Measurements from ENCODE around the gene APOBR.

The APOBR gene

DNA sequence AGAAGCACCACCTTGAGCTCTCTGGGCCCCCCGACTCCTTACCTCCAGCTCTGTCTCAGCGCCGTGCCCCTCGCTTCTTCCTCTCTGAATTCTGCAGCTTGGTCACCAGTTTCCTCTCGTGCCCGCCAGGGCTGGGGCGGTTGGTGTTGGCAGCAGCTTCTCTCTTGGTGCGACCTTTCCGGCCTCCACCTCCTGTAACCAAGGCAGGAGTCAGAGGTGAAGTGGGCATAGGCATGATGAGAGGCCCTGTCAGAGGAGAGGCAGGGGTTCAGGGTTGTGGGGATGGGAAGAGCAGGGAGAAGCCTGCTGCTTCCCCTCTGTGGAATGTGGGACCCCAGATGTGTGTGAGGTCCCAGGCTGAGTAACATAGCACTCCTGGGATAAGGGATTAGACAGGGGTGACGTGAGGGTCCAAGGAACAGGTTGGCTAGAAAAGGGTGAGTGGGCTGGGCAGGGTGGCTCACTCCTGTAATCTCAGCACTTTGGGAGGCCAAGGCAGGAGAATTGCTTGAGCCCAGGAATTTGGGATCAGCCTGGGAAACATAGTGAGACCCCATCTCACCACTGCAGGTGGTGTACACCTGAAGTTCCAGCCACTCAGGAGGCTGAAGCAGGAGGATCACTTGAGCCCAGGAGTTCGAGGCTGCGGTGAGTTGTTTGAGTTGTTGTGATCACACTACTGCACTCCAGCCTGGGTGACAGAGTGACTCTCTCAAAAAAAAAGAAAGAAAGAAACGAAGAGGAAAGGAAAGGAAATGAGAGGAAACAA is 43.7 kb downstream of the APOBR start:
- H3K27ac ChIP-seq (ENCODE audit: low read length) = no peak overlapping the region
- H3K4me3 ChIP-seq (ENCODE audit: low read length) = no peak overlapping the region

DNA sequence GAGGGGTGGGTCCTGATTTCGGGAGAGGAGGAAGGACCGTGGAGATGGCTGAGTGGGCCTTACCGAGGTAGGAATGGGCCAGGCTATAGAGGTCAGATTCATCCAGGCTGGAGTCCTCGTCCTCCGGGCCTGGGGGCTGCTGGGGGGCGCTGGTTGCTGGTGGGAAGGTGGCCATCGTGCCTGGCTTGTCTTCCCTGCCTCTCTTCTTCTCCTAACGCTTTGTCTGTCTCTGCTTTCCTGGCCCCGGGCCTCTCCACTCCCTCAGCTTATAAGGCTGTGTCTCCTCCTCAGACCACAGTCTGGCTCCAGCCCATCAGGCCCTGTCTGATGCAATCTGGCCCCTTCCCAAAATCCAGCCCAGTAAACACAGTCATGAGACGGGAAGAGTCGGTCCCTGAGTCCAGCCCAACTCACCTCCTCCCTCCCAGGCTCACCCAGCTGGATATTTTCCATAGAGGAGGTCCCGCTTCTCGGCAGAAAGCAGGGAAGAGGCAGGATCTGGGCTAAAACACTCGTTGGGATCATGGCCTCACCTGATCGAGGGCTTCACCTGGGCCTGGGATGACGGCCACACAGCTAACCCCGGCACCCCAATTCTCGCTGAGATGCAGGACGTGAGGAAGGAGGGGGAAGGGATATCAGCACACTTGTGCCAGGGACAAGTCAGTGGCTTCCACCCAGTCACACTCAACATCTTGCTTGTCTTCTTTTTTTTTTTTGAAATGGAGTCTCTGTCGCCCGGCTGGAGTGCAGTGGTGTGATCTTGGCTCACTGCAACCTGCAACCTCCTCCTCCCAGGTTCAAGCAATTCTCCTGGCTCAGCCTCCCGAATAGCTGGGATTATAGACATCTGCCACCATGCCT is 44.5 kb downstream of the APOBR start, which contains the start of gene NUPR1:
NUPR1 (minus strand) TSS at position 242 of the 864 bp plus-strand sequence; CDS start at position 175, 67 bp downstream.
- Histone ChIP-seq H3K27me3 (replicated peaks; ENCODE audit: insufficient read depth, low read length) (no peaks in the 10 kb centered on the region), H3K79me2 (ENCODE audit: low read length) (no peaks in the 10 kb centered on the region), H3K36me3 (replicated peaks; ENCODE audit: insufficient read depth, low read length) (no peaks in the 10 kb centered on the region), H3K9ac (ENCODE audit: low read length) (no peak within 1 kb of the TSS), H3K4me3 (ENCODE audit: low read length) (no peak within 1 kb of the TSS), H3K27ac (ENCODE audit: low read length) (no peak within 1 kb of the TSS), H3K9me3 (replicated peaks; ENCODE audit: insufficient read depth, low read length) (no peaks in the 10 kb centered on the region), H2AFZ (ENCODE audit: low read length) (no peak within 1 kb of the TSS), H3K9me2 (replicated peaks; ENCODE audit: insufficient read depth, low read length) (no peaks in the 10 kb centered on the region), H3K4me2 (ENCODE audit: low read depth, low read length) (no peak within 1 kb of the TSS), H3K4me1 (ENCODE audit: low read length) (no peaks in the 10 kb centered on the region), H4K20me1 (ENCODE audit: insufficient read depth, low read length) (no peaks in the 10 kb centered on the region), H3F3A (ENCODE audit: insufficient read depth, low read length) (no peaks in the 10 kb centered on the region)
- TF ChIP-seq EZH2phosphoT487 (IDR thresholded peaks at IDR 0.05; ENCODE audit: low read length) = no peak
- TF ChIP-seq EZH2 (optimal IDR thresholded peaks at IDR 0.05; ENCODE audit: low read depth, low read length) = no peak
- TF ChIP-seq, protein P1, sequence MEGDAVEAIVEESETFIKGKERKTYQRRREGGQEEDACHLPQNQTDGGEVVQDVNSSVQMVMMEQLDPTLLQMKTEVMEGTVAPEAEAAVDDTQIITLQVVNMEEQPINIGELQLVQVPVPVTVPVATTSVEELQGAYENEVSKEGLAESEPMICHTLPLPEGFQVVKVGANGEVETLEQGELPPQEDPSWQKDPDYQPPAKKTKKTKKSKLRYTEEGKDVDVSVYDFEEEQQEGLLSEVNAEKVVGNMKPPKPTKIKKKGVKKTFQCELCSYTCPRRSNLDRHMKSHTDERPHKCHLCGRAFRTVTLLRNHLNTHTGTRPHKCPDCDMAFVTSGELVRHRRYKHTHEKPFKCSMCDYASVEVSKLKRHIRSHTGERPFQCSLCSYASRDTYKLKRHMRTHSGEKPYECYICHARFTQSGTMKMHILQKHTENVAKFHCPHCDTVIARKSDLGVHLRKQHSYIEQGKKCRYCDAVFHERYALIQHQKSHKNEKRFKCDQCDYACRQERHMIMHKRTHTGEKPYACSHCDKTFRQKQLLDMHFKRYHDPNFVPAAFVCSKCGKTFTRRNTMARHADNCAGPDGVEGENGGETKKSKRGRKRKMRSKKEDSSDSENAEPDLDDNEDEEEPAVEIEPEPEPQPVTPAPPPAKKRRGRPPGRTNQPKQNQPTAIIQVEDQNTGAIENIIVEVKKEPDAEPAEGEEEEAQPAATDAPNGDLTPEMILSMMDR (IDR thresholded peaks at IDR 0.05; ENCODE audit: low read length) = no peak
- DNase-seq = no peak

More for the DNA sequence above, 43.7 kb downstream of the APOBR start:
- Histone ChIP-seq H3K36me3 (replicated peaks; ENCODE audit: insufficient read depth, low read length) (no peaks in the 10 kb centered on the region), H3K9me3 (replicated peaks; ENCODE audit: insufficient read depth, low read length) (no peaks in the 10 kb centered on the region), H3K79me2 (ENCODE audit: low read length) (no peaks in the 10 kb centered on the region), H3K27me3 (replicated peaks; ENCODE audit: insufficient read depth, low read length) (no peaks in the 10 kb centered on the region), H3K4me1 (ENCODE audit: low read length) (no peaks in the 10 kb centered on the region), H3F3A (ENCODE audit: insufficient read depth, low read length) (no peaks in the 10 kb centered on the region), H2AFZ (ENCODE audit: low read length) (no peak overlapping the region), H3K4me2 (ENCODE audit: low read depth, low read length) (no peak overlapping the region), H3K9ac (ENCODE audit: low read length) (no peak overlapping the region), H4K20me1 (ENCODE audit: insufficient read depth, low read length) (no peaks in the 10 kb centered on the region), H3K9me2 (replicated peaks; ENCODE audit: insufficient read depth, low read length) (no peaks in the 10 kb centered on the region)
- TF ChIP-seq, protein P1 (IDR thresholded peaks at IDR 0.05; ENCODE audit: low read length) = no peak
- TF ChIP-seq EZH2 (optimal IDR thresholded peaks at IDR 0.05; ENCODE audit: low read depth, low read length) (no peak), EZH2phosphoT487 (IDR thresholded peaks at IDR 0.05; ENCODE audit: low read length) (no peak)
- no peak for DNase-seq

DNA sequence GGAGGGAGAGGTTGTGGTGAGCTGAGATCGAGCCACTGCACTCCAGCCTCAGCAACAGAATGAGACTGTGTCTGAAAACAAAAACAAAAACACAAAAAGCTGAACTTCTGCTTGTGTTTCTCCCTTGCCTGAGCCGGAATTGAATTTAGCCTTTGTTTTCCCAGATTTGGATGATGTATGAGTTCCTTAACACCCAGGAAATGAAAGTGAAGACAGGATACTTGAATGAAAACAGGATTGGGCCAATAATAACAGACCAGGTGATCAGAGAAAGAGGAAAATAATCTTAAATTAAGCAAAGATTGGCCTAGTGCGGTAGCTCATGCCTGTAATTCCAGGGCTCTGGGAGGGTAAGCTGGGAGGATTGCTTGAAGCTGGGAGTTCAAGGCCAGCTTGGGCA is 45.9 kb downstream of the APOBR start:
- H3K4me1 ChIP-seq (ENCODE audit: low read length) = no peaks in the 10 kb centered on the region
- H3K9me3 ChIP-seq (replicated peaks; ENCODE audit: insufficient read depth, low read length) = no peaks in the 10 kb centered on the region
- no peaks in the 10 kb centered on the region for H3K9me2 ChIP-seq (replicated peaks; ENCODE audit: insufficient read depth, low read length)
- no peak overlapping the region for H2AFZ ChIP-seq (ENCODE audit: low read length)
- H3K4me2 ChIP-seq (ENCODE audit: low read depth, low read length) = no peak overlapping the region
- no peaks in the 10 kb centered on the region for H3K36me3 ChIP-seq (replicated peaks; ENCODE audit: insufficient read depth, low read length)
- H3K9ac ChIP-seq (ENCODE audit: low read length) = no peak overlapping the region
- H3K27me3 ChIP-seq (replicated peaks; ENCODE audit: insufficient read depth, low read length) = no peaks in the 10 kb centered on the region
- TF ChIP-seq EZH2 (optimal IDR thresholded peaks at IDR 0.05; ENCODE audit: low read depth, low read length) = no peak
- TF ChIP-seq EZH2phosphoT487 (IDR thresholded peaks at IDR 0.05; ENCODE audit: low read length) = no peak
- TF ChIP-seq, protein P1 (IDR thresholded peaks at IDR 0.05; ENCODE audit: low read length) = no peak
- no peak for DNase-seq
- H3K4me3 ChIP-seq (ENCODE audit: low read length) = no peak overlapping the region
- H3K27ac ChIP-seq (ENCODE audit: low read length) = no peak overlapping the region
- H3F3A ChIP-seq (ENCODE audit: insufficient read depth, low read length) = no peaks in the 10 kb centered on the region
- no peaks in the 10 kb centered on the region for H3K79me2 ChIP-seq (ENCODE audit: low read length)
- H4K20me1 ChIP-seq (ENCODE audit: insufficient read depth, low read length) = no peaks in the 10 kb centered on the region
